ENCODE data around the gene TLR9.

- TF ChIP-seq, protein P1, sequence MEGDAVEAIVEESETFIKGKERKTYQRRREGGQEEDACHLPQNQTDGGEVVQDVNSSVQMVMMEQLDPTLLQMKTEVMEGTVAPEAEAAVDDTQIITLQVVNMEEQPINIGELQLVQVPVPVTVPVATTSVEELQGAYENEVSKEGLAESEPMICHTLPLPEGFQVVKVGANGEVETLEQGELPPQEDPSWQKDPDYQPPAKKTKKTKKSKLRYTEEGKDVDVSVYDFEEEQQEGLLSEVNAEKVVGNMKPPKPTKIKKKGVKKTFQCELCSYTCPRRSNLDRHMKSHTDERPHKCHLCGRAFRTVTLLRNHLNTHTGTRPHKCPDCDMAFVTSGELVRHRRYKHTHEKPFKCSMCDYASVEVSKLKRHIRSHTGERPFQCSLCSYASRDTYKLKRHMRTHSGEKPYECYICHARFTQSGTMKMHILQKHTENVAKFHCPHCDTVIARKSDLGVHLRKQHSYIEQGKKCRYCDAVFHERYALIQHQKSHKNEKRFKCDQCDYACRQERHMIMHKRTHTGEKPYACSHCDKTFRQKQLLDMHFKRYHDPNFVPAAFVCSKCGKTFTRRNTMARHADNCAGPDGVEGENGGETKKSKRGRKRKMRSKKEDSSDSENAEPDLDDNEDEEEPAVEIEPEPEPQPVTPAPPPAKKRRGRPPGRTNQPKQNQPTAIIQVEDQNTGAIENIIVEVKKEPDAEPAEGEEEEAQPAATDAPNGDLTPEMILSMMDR (IDR thresholded peaks at IDR 0.05) = no peak
- TF ChIP-seq POLR2AphosphoS5 (IDR thresholded peaks at IDR 0.05; ENCODE audit: insufficient read depth in 1 of 2, low read depth in 1 of 2) = no peak
- TF ChIP-seq POLR2A (IDR thresholded peaks at IDR 0.05) = no peak
These were observed 8.0 kb downstream of the TLR9 start for GRCh38 chr3:52217409-52217805.

Measured in vagina (tissue), 2 donors.